Measurements from ENCODE around the gene ANO5. TPM values are rescaled to one million over a fixed set of nuclear protein-coding genes. Genes with fewer than 3 reads are reported as not detected.

The ANO5 gene
- total RNA-seq, 1 donor from 2014 or later, result 16.5 TPM

DNA sequence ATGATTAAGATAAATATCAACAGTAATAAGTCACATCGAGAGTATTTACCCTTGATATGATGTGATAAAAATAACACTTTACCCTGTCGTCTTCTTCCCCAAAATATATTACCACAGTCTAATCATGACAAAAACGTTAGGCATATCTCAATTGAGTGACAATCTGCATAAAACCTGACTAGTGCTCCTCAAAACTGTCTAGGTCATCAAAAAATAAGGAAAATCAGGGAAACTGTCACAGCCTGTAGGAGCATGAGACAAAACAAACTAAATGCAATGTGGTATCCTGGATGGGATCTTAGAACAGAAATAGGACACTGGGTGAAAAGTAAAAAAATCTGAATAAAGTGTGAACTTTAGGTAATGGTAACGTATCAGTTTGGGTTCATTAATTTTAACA lies 19.4 kb upstream of the ANO5 start:
- Histone ChIP-seq H3K4me1 (no peaks in the 10 kb centered on the region), H4K20me1 (ENCODE audit: low read depth) (no peaks in the 10 kb centered on the region), H3K79me2 (ENCODE audit: low read depth) (no peaks in the 10 kb centered on the region), H3K9me3 (ENCODE audit: low read depth) (no peaks in the 10 kb centered on the region), H3K4me2 (no peak overlapping the region), H3F3A (ENCODE audit: low read depth) (no peaks in the 10 kb centered on the region), H3K36me3 (no peaks in the 10 kb centered on the region), H3K27me3 (no peaks in the 10 kb centered on the region), H3K27ac (no peak overlapping the region), H3K9ac (no peak overlapping the region), H3K4me3 (no peak overlapping the region), H2AFZ (replicated peaks) (no peak overlapping the region)
- H3K9me3 Mint-ChIP-seq, result peaks cover 3% of the 10 kb centered on the region
- no peak for DNase-seq (ENCODE audit: low spot score)
- H3K27me3 Mint-ChIP-seq (ENCODE audit: insufficient read depth, low read depth), result no peaks in the 10 kb centered on the region
- no peak overlapping the region for H3K4me3 Mint-ChIP-seq
- H3K4me1 Mint-ChIP-seq, result peaks cover 5% of the 10 kb centered on the region
- no peak overlapping the region for H3K27ac Mint-ChIP-seq
- no peak for TF ChIP-seq EZH2phosphoT487 (IDR thresholded peaks at IDR 0.05)
- no peak for TF ChIP-seq EZH2 (IDR thresholded peaks at IDR 0.05)
- TF ChIP-seq, protein P1, sequence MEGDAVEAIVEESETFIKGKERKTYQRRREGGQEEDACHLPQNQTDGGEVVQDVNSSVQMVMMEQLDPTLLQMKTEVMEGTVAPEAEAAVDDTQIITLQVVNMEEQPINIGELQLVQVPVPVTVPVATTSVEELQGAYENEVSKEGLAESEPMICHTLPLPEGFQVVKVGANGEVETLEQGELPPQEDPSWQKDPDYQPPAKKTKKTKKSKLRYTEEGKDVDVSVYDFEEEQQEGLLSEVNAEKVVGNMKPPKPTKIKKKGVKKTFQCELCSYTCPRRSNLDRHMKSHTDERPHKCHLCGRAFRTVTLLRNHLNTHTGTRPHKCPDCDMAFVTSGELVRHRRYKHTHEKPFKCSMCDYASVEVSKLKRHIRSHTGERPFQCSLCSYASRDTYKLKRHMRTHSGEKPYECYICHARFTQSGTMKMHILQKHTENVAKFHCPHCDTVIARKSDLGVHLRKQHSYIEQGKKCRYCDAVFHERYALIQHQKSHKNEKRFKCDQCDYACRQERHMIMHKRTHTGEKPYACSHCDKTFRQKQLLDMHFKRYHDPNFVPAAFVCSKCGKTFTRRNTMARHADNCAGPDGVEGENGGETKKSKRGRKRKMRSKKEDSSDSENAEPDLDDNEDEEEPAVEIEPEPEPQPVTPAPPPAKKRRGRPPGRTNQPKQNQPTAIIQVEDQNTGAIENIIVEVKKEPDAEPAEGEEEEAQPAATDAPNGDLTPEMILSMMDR (IDR thresholded peaks at IDR 0.05), result no peak
- H3K36me3 Mint-ChIP-seq, result no peaks in the 10 kb centered on the region

DNA sequence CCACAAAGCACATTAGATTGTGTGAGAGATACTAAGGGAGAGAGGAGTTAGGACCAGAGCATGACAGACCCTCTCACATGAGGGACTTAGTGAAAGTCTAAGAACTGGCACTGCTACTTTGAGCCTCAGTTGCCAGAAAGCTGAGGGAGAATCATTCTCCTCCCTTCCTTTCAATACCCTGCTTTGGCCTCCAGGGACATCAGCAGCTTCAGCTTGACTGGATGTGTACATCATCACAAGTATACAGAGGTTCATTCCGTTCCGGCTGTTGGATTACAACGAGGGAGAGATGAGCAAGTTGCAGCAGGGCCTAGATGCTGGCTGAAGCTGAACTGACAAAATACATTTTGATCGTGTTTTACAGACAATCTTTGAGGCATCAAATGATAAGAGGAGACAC lies 15.7 kb upstream of the ANO5 start:
- no peak overlapping the region for H3K4me3 ChIP-seq
- TF ChIP-seq EZH2phosphoT487 (IDR thresholded peaks at IDR 0.05), result no peak
- no peak for TF ChIP-seq EZH2 (IDR thresholded peaks at IDR 0.05)
- TF ChIP-seq, protein P1 (IDR thresholded peaks at IDR 0.05), result peak; percentile 23
- no peak overlapping the region for H3K9ac ChIP-seq
- H3K36me3 ChIP-seq, result no peaks in the 10 kb centered on the region
- Mint-ChIP-seq H3K9me3 (peaks cover 3% of the 10 kb centered on the region), H3K27me3 (ENCODE audit: insufficient read depth, low read depth) (no peaks in the 10 kb centered on the region), H3K4me1 (peaks cover 8% of the 10 kb centered on the region), H3K27ac (no peak overlapping the region), H3K4me3 (no peak overlapping the region), H3K36me3 (no peaks in the 10 kb centered on the region)
- H3K27ac ChIP-seq, result no peak overlapping the region
- no peak overlapping the region for H3K4me2 ChIP-seq
- H3K9me3 ChIP-seq (ENCODE audit: low read depth), result no peaks in the 10 kb centered on the region
- no peaks in the 10 kb centered on the region for H3F3A ChIP-seq (ENCODE audit: low read depth)
- DNase-seq (ENCODE audit: low spot score), result no peak
- H3K27me3 ChIP-seq, result no peaks in the 10 kb centered on the region
- no peak overlapping the region for H2AFZ ChIP-seq (replicated peaks)
- H4K20me1 ChIP-seq (ENCODE audit: low read depth), result no peaks in the 10 kb centered on the region
- peaks cover 7% of the 10 kb centered on the region for H3K4me1 ChIP-seq
- no peaks in the 10 kb centered on the region for H3K79me2 ChIP-seq (ENCODE audit: low read depth)

DNA sequence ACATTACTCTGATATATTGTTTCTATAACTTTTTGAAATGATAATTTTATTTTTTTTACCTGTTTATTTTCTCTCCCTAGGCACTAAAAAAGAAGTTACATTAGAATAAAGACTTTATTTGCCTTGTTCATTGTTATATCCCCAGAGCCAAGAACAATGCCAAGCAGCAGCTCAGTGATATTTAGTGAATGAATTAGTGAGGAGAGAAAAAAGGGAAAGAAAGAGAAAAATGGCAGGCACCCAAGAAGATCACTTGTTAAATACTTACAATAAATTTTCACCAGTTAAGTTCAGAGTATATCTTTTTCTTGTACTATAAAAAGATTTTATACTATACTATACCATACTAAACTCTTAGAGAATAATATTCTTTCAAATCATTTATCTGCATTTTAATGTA lies 13.3 kb upstream of the ANO5 start:
- Histone ChIP-seq H3K9me3 (ENCODE audit: low read depth) (no peaks in the 10 kb centered on the region), H3K4me3 (no peak overlapping the region), H3K9ac (no peak overlapping the region), H3K27ac (no peak overlapping the region), H3F3A (ENCODE audit: low read depth) (no peaks in the 10 kb centered on the region), H4K20me1 (ENCODE audit: low read depth) (no peaks in the 10 kb centered on the region), H2AFZ (replicated peaks) (no peak overlapping the region), H3K79me2 (ENCODE audit: low read depth) (no peaks in the 10 kb centered on the region), H3K36me3 (no peaks in the 10 kb centered on the region), H3K4me1 (peaks cover 7% of the 10 kb centered on the region), H3K27me3 (no peaks in the 10 kb centered on the region), H3K4me2 (no peak overlapping the region)
- Mint-ChIP-seq H3K9me3 (peaks cover 3% of the 10 kb centered on the region), H3K4me1 (peaks cover 8% of the 10 kb centered on the region), H3K36me3 (no peaks in the 10 kb centered on the region), H3K27ac (no peak overlapping the region), H3K27me3 (ENCODE audit: insufficient read depth, low read depth) (no peaks in the 10 kb centered on the region), H3K4me3 (no peak overlapping the region)
- no peak for DNase-seq (ENCODE audit: low spot score)
- TF ChIP-seq, protein P1 (IDR thresholded peaks at IDR 0.05), result no peak
- TF ChIP-seq EZH2phosphoT487 (IDR thresholded peaks at IDR 0.05) (no peak), EZH2 (IDR thresholded peaks at IDR 0.05) (no peak)

All from neural progenitor cell (in vitro differentiated cells).